ENCODE results near the gene PLIN5.

- TF ChIP-seq REST (IDR thresholded peaks at IDR 0.05; ENCODE audit: borderline replicate concordance) (no peak), CTCF (IDR thresholded peaks at IDR 0.05; ENCODE audit: poor library complexity, severe bottlenecking) (no peak), POLR2AphosphoS5 (IDR thresholded peaks at IDR 0.05) (no peak), SMC3 (conservative IDR thresholded peaks at IDR 0.05; ENCODE audit: poor library complexity) (no peak), EZH2 (IDR thresholded peaks at IDR 0.05; ENCODE audit: borderline replicate concordance, insufficient read depth, low read length, poor library complexity, severe bottlenecking) (no peak), TAF1 (IDR thresholded peaks at IDR 0.05; ENCODE audit: low read depth) (no peak), EP300 (conservative IDR thresholded peaks at IDR 0.05; ENCODE audit: poor library complexity, severe bottlenecking) (no peak)
Observed at GRCh38 chr19:4482721-4483364, 52.2 kb downstream of the PLIN5 start.

Data from neural cell (in vitro differentiated cells).